Natural killer cell (primary cell): ENCODE results near the gene UBAC2. TPM values are rescaled to one million over a fixed set of nuclear protein-coding genes. Genes with fewer than 3 reads are reported as not detected.
"Not testable (repeated sequence)": the region's sequence is repeated elsewhere in the genome, so short reads cannot be mapped to it uniquely, and the experiment has no call there.

Experiments
- ATAC-seq, 3 donors: fragments of 150-1000 bp in 2 of 3; fragments of 200-7000 bp in 1 of 3; cut with Tn5 transposase; 1 replicate in 1 of 3; 2 replicates in 2 of 3; pipeline ENCODE4 v1.10.0; 2021; ENCODE audit warnings: mild to moderate bottlenecking in 2 of 3, moderate library complexity in 2 of 3
- DNase-seq, 2 donors: peaks; one replicate each; pipeline versions ENCODE4 v3.0.0 to v3.0.0-alpha.2; 2013 to 2021; ENCODE audit warnings: mixed read lengths in 1 of 2
- H3K27ac ChIP-seq: one replicate; pipeline ENCODE4 v1.5.1; 2013; ENCODE audit warnings: mild to moderate bottlenecking, low read length
- H3K27me3 ChIP-seq: one replicate; pipeline ENCODE4 v1.6.1; 2013; ENCODE audit warnings: low read length; ENCODE audit not compliant: control insufficient read depth, insufficient read depth
- H3K36me3 ChIP-seq: one replicate; pipeline ENCODE4 v1.6.1; 2013; ENCODE audit warnings: low read length; ENCODE audit not compliant: control insufficient read depth, insufficient read depth
- H3K4me1 ChIP-seq: one replicate; pipeline ENCODE4 v1.6.1; 2013; ENCODE audit warnings: low read length; ENCODE audit not compliant: control insufficient read depth, insufficient read depth
- H3K4me3 ChIP-seq: one replicate; pipeline ENCODE4 v1.5.1; 2013; ENCODE audit warnings: low read length
- H3K9me3 ChIP-seq: one replicate; pipeline ENCODE4 v1.6.1; 2013; ENCODE audit warnings: low read length; ENCODE audit not compliant: control insufficient read depth, insufficient read depth
- H3K27ac Mint-ChIP-seq, 2 donors: one replicate each; pipeline ENCODE4 v1.8.0; 2022; ENCODE audit warnings: mild to moderate bottlenecking in 2 of 2, mixed read lengths in 2 of 2, moderate library complexity in 1 of 2
- H3K27me3 Mint-ChIP-seq, 2 donors: one replicate each; pipeline ENCODE4 v1.8.0; 2022; ENCODE audit warnings: low read depth in 2 of 2, mixed read lengths in 2 of 2
- H3K36me3 Mint-ChIP-seq: one replicate; pipeline ENCODE4 v1.8.0; 2022; ENCODE audit warnings: mixed read lengths
- H3K4me1 Mint-ChIP-seq, 2 donors: one replicate each; pipeline ENCODE4 v1.8.0; 2022; ENCODE audit warnings: mixed read lengths in 2 of 2
- H3K4me3 Mint-ChIP-seq: one replicate; pipeline ENCODE4 v1.8.0; 2022; ENCODE audit warnings: mild to moderate bottlenecking, moderate library complexity, mixed read lengths
- H3K9me3 Mint-ChIP-seq, 2 donors: one replicate each; pipeline ENCODE4 v1.8.0; 2022; ENCODE audit warnings: mixed read lengths in 2 of 2
- CTCF ChIP-seq: fragments of 200-600 bp; IDR thresholded peaks from one replicate; pipeline ENCODE4 v1.8.0; 2022; ENCODE audit warnings: antibody characterized with exemption
- WGBS: methylation state at CpG from one replicate; pipeline ENCODE4 v1.1.7; 2013; ENCODE audit warnings: missing lambda C conversion rate; ENCODE audit not compliant: insufficient coverage; 5-methylcytosine and 5-hydroxymethylcytosine counted together
- intact Hi-C: fragments of 100-400 bp; cut with micrococcal nuclease; formaldehyde crosslinking; loops from one replicate; pipeline ENCODE4 v1.14.2; 2022
- total RNA-seq, 4 donors: library from RNA; stranded (reverse); fragments of 120-200 nt in 1 of 4; gene quantifications; one replicate each; pipeline versions ENCODE4 v1.2.3 to v1.2.4, GENCODE V29; 2013 to 2022

The UBAC2 gene
- total RNA-seq, 3 donors from 2014 or later (not counting 1 experiment from before 2014, with no cell fraction given) = 50.6 to 59.1 (median 56.4) TPM

GRCh38 chr13:99227909-99228688 is 27.4 kb downstream of the UBAC2 start:
- intact Hi-C loops = no loop called here
- DNase-seq = peak in 1 of 2 donors; percentile 32

DNA sequence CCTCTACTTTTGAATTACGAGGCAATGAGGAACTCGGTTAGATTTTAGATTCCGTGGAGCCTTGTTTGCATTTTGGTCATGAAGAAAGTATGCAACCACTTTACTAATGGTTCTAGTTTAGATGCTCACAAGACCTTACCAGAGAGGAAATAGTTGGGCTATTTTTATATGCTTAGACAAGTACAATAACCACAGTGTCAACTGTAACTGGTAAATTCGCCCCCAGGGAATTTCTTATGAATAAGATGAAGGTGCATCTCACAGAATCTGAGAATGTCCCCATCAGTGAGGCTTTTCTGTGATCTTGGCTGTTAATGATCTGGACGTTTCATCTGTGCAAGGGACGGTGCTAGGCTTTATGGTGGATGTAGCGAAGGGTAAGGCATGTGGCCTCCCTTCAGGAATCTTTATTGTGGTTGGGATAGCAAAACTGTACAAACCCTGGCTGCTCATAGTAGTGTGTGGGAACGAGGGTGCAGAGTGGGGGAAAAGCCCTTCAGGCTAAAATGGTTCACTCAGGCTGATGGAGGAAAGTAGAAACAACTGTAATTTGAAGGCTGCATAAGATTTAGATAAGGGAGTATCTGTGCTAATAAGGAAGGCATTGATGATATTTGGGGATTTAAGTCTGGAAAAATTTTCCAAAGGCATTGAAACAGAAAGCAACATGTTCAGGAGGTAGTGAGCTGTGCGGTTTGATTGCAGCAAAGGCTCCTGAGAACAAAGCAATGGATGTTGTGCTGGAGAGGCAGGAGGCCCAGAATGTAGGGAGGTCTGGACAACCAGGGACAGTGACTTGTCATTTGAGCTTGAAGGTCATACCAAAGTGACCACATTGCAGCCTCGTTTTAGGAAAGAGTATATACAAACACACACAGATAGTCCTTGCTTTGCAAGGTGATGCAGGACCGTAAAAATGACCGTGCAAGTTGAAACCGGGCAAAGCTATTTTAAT is 28.4 kb downstream of the UBAC2 start:
- Histone ChIP-seq H3K36me3 (peaks cover 5% of the 10 kb centered on the region), H3K27ac (peak overlapping the region; percentile 67), H3K27me3 (no peaks in the 10 kb centered on the region), H3K4me3 (peak overlapping the region; percentile 4), H3K4me1 (peaks cover 63% of the 10 kb centered on the region), H3K9me3 (no peaks in the 10 kb centered on the region)
- DNase-seq (peak in 1 of 2 donors; percentile 65), ATAC-seq (peak; percentile 79 to 92 (median 82))
- Mint-ChIP-seq H3K36me3 (no peaks in the 10 kb centered on the region), H3K4me1 (peaks cover 60 to 63% of the 10 kb centered on the region in 2 donors), H3K27ac (peak overlapping the region; percentile 88 to 94), H3K27me3 (no peaks in the 10 kb centered on the region), H3K9me3 (no peaks in the 10 kb centered on the region), H3K4me3 (peak overlapping the region; percentile 90)
- TF ChIP-seq CTCF = no peak
- 16% methylated on average over 13 of the region's 13 CpGs for WGBS
- intact Hi-C loops = no loop called here

More at GRCh38 chr13:99227909-99228688, 27.4 kb downstream of the UBAC2 start:
- Mint-ChIP-seq H3K9me3 (no peaks in the 10 kb centered on the region), H3K36me3 (no peaks in the 10 kb centered on the region), H3K27ac (peak overlapping the region; percentile 88 to 94), H3K4me3 (peak overlapping the region; percentile 90), H3K27me3 (no peaks in the 10 kb centered on the region), H3K4me1 (peaks cover 67 to 69% of the 10 kb centered on the region in 2 donors)
- H3K9me3 ChIP-seq = no peaks in the 10 kb centered on the region
- peaks cover 5% of the 10 kb centered on the region for H3K36me3 ChIP-seq
- H3K4me3 ChIP-seq = no peak overlapping the region
- no peak for ATAC-seq
- peak overlapping the region; percentile 67 for H3K27ac ChIP-seq
- TF ChIP-seq CTCF = no peak
- 75% methylated on average over 11 of the region's 15 CpGs for WGBS
- H3K27me3 ChIP-seq = no peaks in the 10 kb centered on the region
- peaks cover 66% of the 10 kb centered on the region for H3K4me1 ChIP-seq

GRCh38 chr13:99230588-99230987 is 29.9 kb downstream of the UBAC2 start:
- H3K36me3 ChIP-seq, H3K27ac Mint-ChIP-seq, H3K4me3 ChIP-seq, intact Hi-C loops, H3K9me3 ChIP-seq, H3K4me3 Mint-ChIP-seq, H3K27me3 Mint-ChIP-seq, H3K9me3 Mint-ChIP-seq, ATAC-seq, H3K27me3 ChIP-seq, H3K36me3 Mint-ChIP-seq: not testable (repeated sequence)
- 80% methylated on average over 12 of the region's 12 CpGs for WGBS
- H3K4me1 ChIP-seq = peaks cover 56% of the 10 kb centered on the region
- peak overlapping the region; percentile 58 for H3K27ac ChIP-seq
- peak in 1 of 2 donors; percentile 29 for DNase-seq
- H3K4me1 Mint-ChIP-seq = peaks cover 60% of the 10 kb centered on the region in 2 donors

DNA sequence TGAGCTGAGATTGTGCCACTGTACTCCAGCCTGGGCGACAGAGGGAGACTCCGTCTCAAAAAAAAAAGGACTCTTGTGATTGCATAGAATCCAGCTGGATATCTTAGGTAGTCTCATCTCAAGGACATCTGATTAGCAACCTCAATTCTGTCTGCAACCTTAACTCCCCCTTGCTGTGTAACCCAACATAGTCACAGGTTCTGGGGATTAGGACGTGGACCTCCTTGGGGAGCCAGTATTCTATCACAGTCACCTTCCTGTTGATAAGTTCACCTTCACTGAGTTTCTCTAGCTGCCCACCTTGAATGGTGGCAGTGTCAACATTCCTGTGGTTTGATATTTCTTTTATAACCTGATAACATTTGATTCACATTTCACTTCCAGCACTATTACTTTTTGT is 30.3 kb downstream of the UBAC2 start:
- Histone ChIP-seq H3K27me3 (no peaks in the 10 kb centered on the region), H3K4me3 (no peak overlapping the region), H3K27ac (peak overlapping the region; percentile 58), H3K36me3 (peaks cover 5% of the 10 kb centered on the region), H3K4me1 (peaks cover 54% of the 10 kb centered on the region), H3K9me3 (no peaks in the 10 kb centered on the region)
- DNase-seq (peak in 1 of 2 donors; percentile 35), ATAC-seq (no peak)
- intact Hi-C loops = no loop called here
- Mint-ChIP-seq H3K4me3 (no peak overlapping the region), H3K9me3 (no peaks in the 10 kb centered on the region), H3K36me3 (no peaks in the 10 kb centered on the region), H3K27ac (no peak overlapping the region), H3K27me3 (no peaks in the 10 kb centered on the region), H3K4me1 (peaks cover 56 to 58% of the 10 kb centered on the region in 2 donors)
- TF ChIP-seq CTCF = no peak
- 56% methylated on average over 3 of the region's 3 CpGs for WGBS
